Measurements from ENCODE around the gene RNLS.

RNLS gene

DNA sequence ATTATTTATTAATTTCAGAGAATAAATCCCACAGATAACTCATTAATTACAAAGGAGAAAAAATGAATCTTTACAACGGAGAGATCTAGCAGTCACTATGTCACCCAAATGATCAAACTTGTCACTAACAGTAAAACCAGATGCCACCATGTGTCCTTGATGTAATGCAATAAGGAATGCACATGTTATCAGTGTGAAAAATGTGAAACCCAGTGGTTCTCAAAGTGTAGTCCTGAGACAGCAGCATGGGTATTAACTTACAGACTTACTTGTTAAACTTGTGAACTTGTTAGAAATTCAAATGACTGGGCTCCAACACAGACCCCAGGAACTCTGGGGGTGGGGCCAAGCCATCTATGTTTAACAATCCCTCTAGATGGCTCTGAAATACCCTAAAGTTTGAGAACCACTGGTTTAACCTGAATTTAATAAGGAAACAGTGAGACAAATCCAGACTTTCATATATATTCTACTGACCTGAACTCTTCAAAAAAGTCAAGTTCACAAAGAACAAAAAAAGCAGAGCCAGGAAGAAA is 77.4 kb downstream of the RNLS start:
- no peak for DNase-seq (ENCODE audit: low read depth)
- no peak overlapping the region for H3K4me3 ChIP-seq (ENCODE audit: control insufficient read depth, low read depth, low read length)
- no peak for TF ChIP-seq CTCF (conservative IDR thresholded peaks at IDR 0.05; ENCODE audit: control insufficient read depth, insufficient read depth, low read depth, low read length)

DNA sequence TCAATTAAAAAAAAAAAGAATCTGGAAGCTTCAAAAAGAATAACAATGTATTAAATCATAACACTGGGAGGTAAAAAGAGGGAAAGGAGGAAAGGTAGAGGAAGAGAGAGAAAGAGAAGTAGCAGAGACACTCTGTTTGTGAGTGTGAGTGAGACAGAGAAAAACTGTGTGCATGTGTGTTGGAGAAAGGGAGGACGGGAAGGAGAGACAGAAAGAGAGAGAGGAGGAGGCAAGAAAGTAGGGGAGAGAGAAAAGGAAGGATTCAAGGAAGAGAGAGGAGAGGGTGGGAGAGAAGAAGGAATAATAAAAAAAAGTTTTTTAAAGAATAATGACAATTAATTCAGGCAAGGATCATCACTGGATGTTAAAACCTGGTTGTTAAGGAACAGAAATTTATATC is 77.9 kb downstream of the RNLS start:
- no peak overlapping the region for H3K4me3 ChIP-seq (ENCODE audit: control insufficient read depth, low read depth, low read length)
- TF ChIP-seq CTCF (conservative IDR thresholded peaks at IDR 0.05; ENCODE audit: control insufficient read depth, insufficient read depth, low read depth, low read length) = no peak
- DNase-seq (ENCODE audit: low read depth) = no peak

DNA sequence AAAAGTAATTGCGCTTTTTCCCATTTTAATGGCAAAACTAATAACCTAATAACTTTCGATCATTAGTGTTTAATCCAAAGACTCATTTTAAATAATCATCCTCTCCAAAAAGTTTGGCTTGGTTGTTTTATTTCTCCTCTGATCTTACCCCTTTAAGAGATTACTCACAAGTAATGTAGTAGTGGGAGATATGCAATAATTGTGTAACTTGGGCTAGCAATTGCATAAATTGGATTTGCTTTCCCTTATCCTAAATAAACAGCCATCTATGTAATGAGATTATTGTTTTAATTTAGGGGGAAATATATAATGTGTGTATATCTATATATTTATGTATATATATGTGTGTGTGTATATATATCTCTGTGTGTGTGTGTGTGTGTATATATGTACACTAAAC is 82.5 kb downstream of the RNLS start:
- no peak for TF ChIP-seq CTCF (conservative IDR thresholded peaks at IDR 0.05; ENCODE audit: control insufficient read depth, insufficient read depth, low read depth, low read length)
- DNase-seq (ENCODE audit: low read depth) = peak; percentile 74
- no peak overlapping the region for H3K4me3 ChIP-seq (ENCODE audit: control insufficient read depth, low read depth, low read length)

DNA sequence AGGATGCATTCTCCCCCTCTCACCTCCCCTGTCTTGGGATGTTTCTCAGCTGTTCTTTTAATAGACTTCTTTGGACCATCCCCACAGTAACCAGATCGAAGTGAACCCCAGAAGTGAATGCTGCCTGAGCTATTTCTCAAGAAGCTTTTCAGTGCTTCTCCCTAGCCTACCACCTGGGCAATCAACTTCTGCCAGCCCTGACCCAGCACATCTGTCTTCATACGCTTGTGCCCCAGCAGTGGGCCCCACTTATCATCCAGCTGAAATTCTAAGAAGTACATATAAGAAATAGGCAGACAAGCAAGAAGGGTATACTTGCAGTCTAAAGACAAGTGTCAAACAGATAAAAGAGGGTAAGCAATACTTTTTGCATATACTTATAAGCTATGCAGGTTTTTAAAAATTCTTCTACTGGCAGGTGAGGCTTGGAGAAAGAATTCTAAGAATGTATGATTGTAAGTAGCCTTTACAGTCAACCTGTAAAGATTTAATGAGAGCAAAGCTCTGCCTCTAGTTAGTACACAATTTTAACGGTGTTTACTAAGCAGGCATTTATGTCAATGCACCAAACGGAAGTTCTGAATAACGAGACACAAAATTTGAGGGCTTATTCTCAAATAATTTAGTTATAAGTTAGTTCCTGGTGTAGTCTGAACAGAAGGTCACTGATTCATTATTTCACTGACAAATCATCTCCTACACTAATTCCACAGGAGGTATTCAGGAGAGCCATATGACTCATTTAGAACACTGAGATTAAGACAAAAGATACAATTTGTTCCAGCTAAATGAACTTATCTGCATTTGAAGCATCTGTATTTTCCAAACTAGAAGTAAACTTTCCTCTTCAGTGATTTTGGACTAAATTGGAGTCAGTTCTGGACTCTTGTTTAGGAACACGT is 83.3 kb downstream of the RNLS start:
- no peak for TF ChIP-seq CTCF (conservative IDR thresholded peaks at IDR 0.05; ENCODE audit: control insufficient read depth, insufficient read depth, low read depth, low read length)
- H3K4me3 ChIP-seq (ENCODE audit: control insufficient read depth, low read depth, low read length) = no peak overlapping the region
- DNase-seq (ENCODE audit: low read depth) = peak; percentile 82

GRCh38 chr10:88497913-88498312 is 85.2 kb downstream of the RNLS start:
- no peak overlapping the region for H3K4me3 ChIP-seq (ENCODE audit: control insufficient read depth, low read depth, low read length)
- DNase-seq (ENCODE audit: low read depth) = peak; percentile 79
- TF ChIP-seq CTCF (conservative IDR thresholded peaks at IDR 0.05; ENCODE audit: control insufficient read depth, insufficient read depth, low read depth, low read length) = no peak

DNA sequence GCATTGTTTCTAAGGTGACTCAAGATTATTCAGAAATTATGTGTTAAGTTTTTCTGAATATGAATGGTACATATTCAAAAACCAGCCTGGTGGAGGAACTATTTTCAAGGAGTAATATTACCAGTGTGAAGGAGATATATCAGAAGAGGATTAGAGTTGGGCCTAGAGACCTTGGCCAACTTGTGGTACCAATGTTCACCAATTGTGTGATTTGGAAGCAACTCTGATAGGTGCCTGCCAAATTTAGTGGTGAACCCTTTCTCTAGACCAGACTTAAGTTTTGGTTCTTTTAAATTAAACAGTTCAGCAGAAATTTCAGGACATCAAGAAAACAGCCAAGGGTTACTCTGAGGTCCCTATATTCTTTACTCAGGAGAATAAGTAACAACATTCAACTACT is 88.6 kb downstream of the RNLS start:
- no peak overlapping the region for H3K4me3 ChIP-seq (ENCODE audit: control insufficient read depth, low read depth, low read length)
- no peak for TF ChIP-seq CTCF (conservative IDR thresholded peaks at IDR 0.05; ENCODE audit: control insufficient read depth, insufficient read depth, low read depth, low read length)
- no peak for DNase-seq (ENCODE audit: low read depth)
